K562 (cell line): Measurements from ENCODE around the gene C5orf24. TPM values are rescaled to one million over a fixed set of nuclear protein-coding genes. Genes with fewer than 3 reads are reported as not detected.

Experiments used
- BRD9 ChIP-seq: fragments of 450-650 bp; IDR thresholded peaks from 2 replicates; pipeline ENCODE4 v1.6.1; 2018; ENCODE audit warnings: low read depth; ENCODE audit not compliant: partially characterized antibody
- BRF2 ChIP-seq: IDR thresholded peaks from 3 replicates; pipeline ENCODE4 v1.6.1; 2011; ENCODE audit warnings: borderline replicate concordance, mild to moderate bottlenecking; ENCODE audit not compliant: insufficient read length, insufficient read depth
- ETS1 ChIP-seq: conservative IDR thresholded peaks from 2 replicates; pipeline ENCODE4 v1.6.1; 2011; ENCODE audit warnings: low read depth, mild to moderate bottlenecking, low read length; ENCODE audit not compliant: control insufficient read depth
- FOXA1 ChIP-seq: fragments of 450-650 bp; IDR thresholded peaks from 2 replicates; pipeline ENCODE4 v1.6.1; 2016; ENCODE audit warnings: mild to moderate bottlenecking, borderline replicate concordance
- MAFF ChIP-seq: IDR thresholded peaks from 2 replicates; pipeline ENCODE4 v1.6.1; 2012; ENCODE audit warnings: low read length, improper control_type of control experiment
- MGA ChIP-seq: fragments of 450-650 bp; IDR thresholded peaks from 2 replicates; pipeline ENCODE4 v1.6.1; 2016; ENCODE audit warnings: mild to moderate bottlenecking, moderate library complexity
- NFRKB ChIP-seq: fragments of 450-650 bp; IDR thresholded peaks from 2 replicates; pipeline ENCODE4 v1.6.1; 2016; ENCODE audit warnings: low read depth
- PHF20 ChIP-seq: fragments of 450-650 bp; IDR thresholded peaks from 2 replicates; pipeline ENCODE4 v1.6.1; 2018; ENCODE audit not compliant: partially characterized antibody
- PHF21A ChIP-seq: fragments of 450-650 bp; IDR thresholded peaks from 2 replicates; pipeline ENCODE4 v1.6.1; 2017; ENCODE audit warnings: low read depth, borderline replicate concordance
- PHF8 ChIP-seq: fragments of 200-600 bp; sonication (generic); IDR thresholded peaks from 2 replicates; pipeline ENCODE4 v1.6.1; 2012; ENCODE audit warnings: mixed run types, mild to moderate bottlenecking, inconsistent platforms, low read length, moderate library complexity, borderline replicate concordance
- ZNF583 ChIP-seq: fragments of 250-450 bp; sonication (Bioruptor Pico); IDR thresholded peaks from 2 replicates; pipeline ENCODE4 v1.4.0; 2020
- polyA plus RNA-seq, 8 experiments: library from polyadenylated mRNA; depleted of rRNA in 4 of 8; stranded (reverse) in 5 of 8; unstranded in 3 of 8; fragments of >200 nt; fragmentation: Nextera tagmentation in 2 of 8; fragmentation: Illumina TruSeq in 1 of 8; extraction: Ambion mirVana in 2 of 8; extraction: Trizol in 1 of 8; gene quantifications; 2 replicates each; pipeline versions ENCODE4 v1.2.1 to v1.2.3, GENCODE V29; 2011 to 2014; ENCODE audit warnings: inconsistent platforms in 1 of 8, missing spikeins in 1 of 8
- total RNA-seq, 7 experiments: library from RNA; depleted of rRNA in 6 of 7; stranded (reverse); fragments of >200 nt in 6 of 7; fragmentation: Illumina TruSeq in 2 of 7; extraction: Trizol in 2 of 7; gene quantifications; 2 replicates each; pipeline versions ENCODE4 v1.2.1 to v1.2.3, GENCODE V29; 2011 to 2021; ENCODE audit warnings: low replicate concordance in 1 of 7

The C5orf24 gene
- total and polyA plus RNA-seq, 9 of the 15 experiments (the other 6 are each of a cell fraction or from before 2014, with no cell fraction given): 8.9 to 38.6 (median 28.4) TPM

- TF ChIP-seq MGA (peak; percentile 49), BRD9 (no peak), ETS1 (no peak), FOXA1 (no peak), PHF8 (peak; percentile 92; the same call in 1 of the 2 replicates), BRF2 (no peak), NFRKB (peak; percentile 92), PHF21A (no peak), ZNF583 (CRISPR knock-in tag) (no peak), MAFF (no peak), PHF20 (peak; percentile 63)
These were observed 28.4 kb downstream of the C5orf24 start, which contains the start of gene TXNDC15 (continued) for GRCh38 chr5:134873987-134874830.
